HepG2 (cell line): ENCODE measurements around the gene COLEC12. TPM values are rescaled to one million over a fixed set of nuclear protein-coding genes. Genes with fewer than 3 reads are reported as not detected.
A peak's percentile ranks its signal among the peaks of the same experiment; 100 is the strongest.

ENCODE experiments used
- ATAC-seq: fragments of 200-7000 bp; cut with Tn5 transposase; 3 replicates; pipeline ENCODE4 v1.9.1; 2020; ENCODE audit warnings: mild to moderate bottlenecking, moderate library complexity
- BruUV-seq: library from RNA; stranded (reverse); fragments of 400-500 nt; replicated peaks from 2 replicates; lab custom pipeline; 2021; lab: Mats Ljungman, UMichigan
- CTCF ChIA-PET: fragments of 300-600 bp; formaldehyde crosslinking; extraction: SDS; loops from one replicate; lab custom pipeline; 2021; ENCODE audit warnings: low total read pairs, inconsistent platforms, low intra/inter-chr PET ratio; lab: Yijun Ruan, JAX
- POLR2A ChIA-PET: fragments of 350-600 bp; sonication (Branson Sonifier 250); formaldehyde crosslinking; loops from one replicate; lab custom pipeline; 2020; ENCODE audit warnings: antibody characterized with exemption, inconsistent platforms; lab: Yijun Ruan, JAX
- DNase-seq: peaks from one replicate; pipeline ENCODE4 v3.0.0-alpha.2; 2015; ENCODE audit warnings: low spot score
- FAIRE-seq: peaks from 3 replicates; lab custom pipeline; 2011; peaks lifted over from hg19 to GRCh38; lab: Jason Lieb, UNC
- H2AFZ ChIP-seq: one replicate; pipeline ENCODE4 v1.6.1; 2011; ENCODE audit warnings: low read length, inconsistent platforms
- H3K27ac ChIP-seq: fragments of 300-600 bp; 3 replicates; pipeline ENCODE4 v1.8.0; 2011; ENCODE audit warnings: mixed run types, mild to moderate bottlenecking, mixed read lengths, low read length, inconsistent platforms; ENCODE audit not compliant: insufficient read depth; ENCODE audit errors: extremely low read length
- H3K27me3 ChIP-seq, 2 experiments: fragments of 200-600 bp in 1 of 2; 2 replicates in 1 of 2; 3 replicates in 1 of 2; pipeline versions ENCODE4 v1.6.0 to v1.8.0; 2011; ENCODE audit warnings: low read length in 2 of 2, mild to moderate bottlenecking in 2 of 2, moderate library complexity in 2 of 2, inconsistent platforms in 1 of 2; ENCODE audit not compliant: insufficient read depth in 2 of 2, control insufficient read depth in 1 of 2
- H3K36me3 ChIP-seq, 2 experiments: fragments of 200-600 bp in 1 of 2; replicated peaks in 1 of 2; 2 replicates in 1 of 2; 3 replicates in 1 of 2; pipeline versions ENCODE4 v1.5.1 to v1.8.0; 2011; ENCODE audit warnings: low read length in 2 of 2, inconsistent platforms in 1 of 2; ENCODE audit not compliant: insufficient read depth in 2 of 2, control insufficient read depth in 1 of 2
- H3K4me1 ChIP-seq: 2 replicates; pipeline ENCODE4 v1.5.1; 2012; ENCODE audit warnings: low read length, inconsistent platforms; ENCODE audit not compliant: insufficient read depth
- H3K4me2 ChIP-seq: 2 replicates; pipeline ENCODE4 v1.6.0; 2011; ENCODE audit warnings: low read depth, low read length, inconsistent platforms
- H3K4me3 ChIP-seq, 3 experiments: fragments of 200-600 bp in 1 of 3; sonication (generic), shearing (Covaris generic) in 1 of 3; replicated peaks in 1 of 3; 2 replicates each; pipeline ENCODE4 v1.5.1; 2011 to 2016; ENCODE audit warnings: low read length in 3 of 3, inconsistent platforms in 2 of 3, low read depth in 2 of 3, mild to moderate bottlenecking in 2 of 3, control low read depth in 1 of 3, mixed read lengths in 1 of 3; ENCODE audit not compliant: insufficient read depth in 1 of 3
- H3K79me2 ChIP-seq: one replicate; pipeline ENCODE4 v1.6.1; 2011; ENCODE audit warnings: low read length, inconsistent platforms; ENCODE audit not compliant: insufficient read depth
- H3K9ac ChIP-seq: 2 replicates; pipeline ENCODE4 v1.6.0; 2011; ENCODE audit warnings: mild to moderate bottlenecking, low read depth, low read length, inconsistent platforms; ENCODE audit not compliant: insufficient read depth
- H3K9me3 ChIP-seq: 2 replicates; pipeline ENCODE4 v1.5.1; 2012; ENCODE audit warnings: mild to moderate bottlenecking, low read length
- H4K20me1 ChIP-seq: 2 replicates; pipeline ENCODE4 v1.6.0; 2011; ENCODE audit warnings: inconsistent platforms, mild to moderate bottlenecking, low read length, moderate library complexity; ENCODE audit not compliant: insufficient read depth
- ATAD3A ChIP-seq: sonication (generic); formaldehyde crosslinking; IDR thresholded peaks from 2 replicates; pipeline ENCODE4 v1.4.0; 2020; ENCODE audit warnings: missing genetic modification reagents
- FOSL1 ChIP-seq: sonication (generic); formaldehyde crosslinking; IDR thresholded peaks from 2 replicates; pipeline ENCODE4 v1.9.0; 2021; ENCODE audit warnings: missing genetic modification reagents, borderline replicate concordance
- HMG20B ChIP-seq: conservative IDR thresholded peaks from 2 replicates; pipeline ENCODE4 v1.6.1; 2016; ENCODE audit warnings: missing genetic modification reagents, missing compliant biosample characterization
- MIER3 ChIP-seq: IDR thresholded peaks from 2 replicates; pipeline ENCODE4 v1.6.1; 2016; ENCODE audit warnings: missing compliant biosample characterization, borderline replicate concordance
- MZF1 ChIP-seq: sonication (generic); formaldehyde crosslinking; IDR thresholded peaks from 2 replicates; pipeline ENCODE4 v1.8.1; 2023; ENCODE audit warnings: mild to moderate bottlenecking, missing genetic modification reagents, borderline replicate concordance
- NFIB ChIP-seq: sonication (generic); formaldehyde crosslinking; IDR thresholded peaks from 2 replicates; pipeline ENCODE4 v1.9.0; 2021; ENCODE audit warnings: missing genetic modification reagents, mild to moderate bottlenecking, borderline replicate concordance
- NRL ChIP-seq: sonication (generic); formaldehyde crosslinking; IDR thresholded peaks from 2 replicates; pipeline ENCODE4 v1.5.0; 2020; ENCODE audit warnings: missing genetic modification reagents, mild to moderate bottlenecking, moderate library complexity, borderline replicate concordance
- PHF20 ChIP-seq: sonication (generic); formaldehyde crosslinking; IDR thresholded peaks from 2 replicates; pipeline ENCODE4 v1.5.0; 2020; ENCODE audit warnings: mild to moderate bottlenecking, missing genetic modification reagents
- SALL2 ChIP-seq: sonication (generic); formaldehyde crosslinking; IDR thresholded peaks from 2 replicates; pipeline ENCODE4 v1.8.1; 2023; ENCODE audit warnings: mild to moderate bottlenecking, missing genetic modification reagents, inconsistent platforms
- SOX5 ChIP-seq: IDR thresholded peaks from 2 replicates; pipeline ENCODE4 v1.6.1; 2016; ENCODE audit warnings: borderline replicate concordance
- TGIF2 ChIP-seq: IDR thresholded peaks from 2 replicates; pipeline ENCODE4 v1.6.1; 2016; ENCODE audit warnings: control low read depth, missing compliant biosample characterization
- ZBTB7A ChIP-seq: sonication (generic); formaldehyde crosslinking; IDR thresholded peaks from 2 replicates; pipeline ENCODE4 v1.8.0; 2022; ENCODE audit warnings: mild to moderate bottlenecking, missing genetic modification reagents
- ZKSCAN8 ChIP-seq: IDR thresholded peaks from 2 replicates; pipeline ENCODE4 v1.6.1; 2016; ENCODE audit warnings: borderline replicate concordance, missing genetic modification reagents, missing compliant biosample characterization
- ZNF225 ChIP-seq: sonication (generic); formaldehyde crosslinking; IDR thresholded peaks from 2 replicates; pipeline ENCODE4 v1.4.0; 2020; ENCODE audit warnings: mild to moderate bottlenecking, missing genetic modification reagents
- ZNF468 ChIP-seq: sonication (generic); formaldehyde crosslinking; IDR thresholded peaks from 2 replicates; pipeline ENCODE4 v1.8.0; 2022; ENCODE audit warnings: mild to moderate bottlenecking, moderate library complexity, missing genetic modification reagents
- ZNF496 ChIP-seq: sonication (generic); formaldehyde crosslinking; IDR thresholded peaks from 2 replicates; pipeline ENCODE4 v1.8.1; 2023; ENCODE audit warnings: mild to moderate bottlenecking, moderate library complexity, missing genetic modification reagents; ENCODE audit not compliant: insufficient replicate concordance
- ZNF562 ChIP-seq: sonication (generic); formaldehyde crosslinking; IDR thresholded peaks from 2 replicates; pipeline ENCODE4 v1.8.0; 2022; ENCODE audit warnings: missing genetic modification reagents, borderline replicate concordance
- ZNF567 ChIP-seq: sonication (generic); formaldehyde crosslinking; IDR thresholded peaks from 2 replicates; pipeline ENCODE4 v1.8.1; 2023; ENCODE audit warnings: mild to moderate bottlenecking, missing genetic modification reagents, borderline replicate concordance
- ZNF816 ChIP-seq: sonication (generic); formaldehyde crosslinking; IDR thresholded peaks from 2 replicates; pipeline ENCODE4 v1.8.0; 2022; ENCODE audit warnings: missing genetic modification reagents, mild to moderate bottlenecking, borderline replicate concordance
- WGBS: methylation state at CpG from one replicate; pipeline ENCODE4 v1.1.6; 2017; ENCODE audit warnings: low lambda C conversion rate; 5-methylcytosine and 5-hydroxymethylcytosine counted together
- in situ Hi-C: cut with HindIII; loops from 2 replicates; pipeline ENCODE4 v1.10.0; 2017; ENCODE audit warnings: low pct_unique_long_range_greater_than_20kb; ENCODE audit not compliant: extremely low pct_ligation_motif_present
- intact Hi-C: fragments of 100-400 bp; cut with micrococcal nuclease; formaldehyde crosslinking; loops from one replicate; pipeline ENCODE4 v1.10.0; 2022; ENCODE audit not compliant: unreplicated experiment
- polyA plus RNA-seq, 8 experiments: library from polyadenylated mRNA; depleted of rRNA in 3 of 8; stranded (reverse) in 7 of 8; unstranded in 1 of 8; fragments of >200 nt; fragmentation: Illumina TruSeq in 4 of 8; extraction: Trizol in 4 of 8; gene quantifications; 2 replicates each; pipeline versions ENCODE4 v1.2.1 to v1.2.3, GENCODE V29; 2011 to 2016; ENCODE audit warnings: low read depth in 4 of 8, missing spikeins in 1 of 8, mixed read lengths in 1 of 8; ENCODE audit not compliant: insufficient read depth in 1 of 8
- total RNA-seq, 5 experiments: library from RNA; depleted of rRNA; stranded (reverse); fragments of >200 nt; fragmentation: Illumina TruSeq; extraction: Trizol; gene quantifications; 2 replicates each; pipeline ENCODE4 v1.2.3, GENCODE V29; 2016; ENCODE audit warnings: low read depth in 1 of 5
- TF ChIP-seq, protein P1 (sequence below): sonication (generic); formaldehyde crosslinking; IDR thresholded peaks from 2 replicates; pipeline ENCODE4 v1.5.0; 2020; ENCODE audit warnings: mild to moderate bottlenecking, missing genetic modification reagents
- TF ChIP-seq, protein P2 (sequence below): sonication (generic); formaldehyde crosslinking; IDR thresholded peaks from 2 replicates; pipeline ENCODE4 v1.4.0; 2020; ENCODE audit warnings: missing genetic modification reagents

The COLEC12 gene
- total and polyA plus RNA-seq, 2 of the 13 experiments (the other 11 are each of a cell fraction or from before 2014, with no cell fraction given) = 0.02 to 0.11 TPM

DNA sequence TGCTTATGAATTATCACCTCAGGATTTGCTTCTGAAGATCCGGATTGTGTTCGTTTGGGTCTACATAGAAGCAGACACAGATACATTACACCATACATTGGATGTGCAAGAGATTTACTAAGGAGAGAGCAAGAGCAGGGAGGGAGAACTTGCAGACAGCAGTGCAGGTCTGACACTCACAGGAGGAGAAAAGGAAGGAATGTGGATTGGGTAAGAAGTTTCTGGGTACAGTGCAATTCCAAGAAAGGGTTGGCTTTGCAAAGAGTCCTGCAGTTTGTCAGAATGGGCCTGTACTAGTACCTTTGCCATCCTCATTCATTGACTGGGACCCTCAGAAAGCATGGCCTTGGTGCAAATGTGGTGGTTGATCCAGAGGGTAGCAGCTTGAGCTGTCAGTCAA lies 227.9 kb downstream of the COLEC12 start (continued):
- TF ChIP-seq MZF1 (CRISPR knock-in tag) = no peak
- no peak for TF ChIP-seq NRL (CRISPR knock-in tag)
- TF ChIP-seq ATAD3A (CRISPR knock-in tag) = no peak

DNA sequence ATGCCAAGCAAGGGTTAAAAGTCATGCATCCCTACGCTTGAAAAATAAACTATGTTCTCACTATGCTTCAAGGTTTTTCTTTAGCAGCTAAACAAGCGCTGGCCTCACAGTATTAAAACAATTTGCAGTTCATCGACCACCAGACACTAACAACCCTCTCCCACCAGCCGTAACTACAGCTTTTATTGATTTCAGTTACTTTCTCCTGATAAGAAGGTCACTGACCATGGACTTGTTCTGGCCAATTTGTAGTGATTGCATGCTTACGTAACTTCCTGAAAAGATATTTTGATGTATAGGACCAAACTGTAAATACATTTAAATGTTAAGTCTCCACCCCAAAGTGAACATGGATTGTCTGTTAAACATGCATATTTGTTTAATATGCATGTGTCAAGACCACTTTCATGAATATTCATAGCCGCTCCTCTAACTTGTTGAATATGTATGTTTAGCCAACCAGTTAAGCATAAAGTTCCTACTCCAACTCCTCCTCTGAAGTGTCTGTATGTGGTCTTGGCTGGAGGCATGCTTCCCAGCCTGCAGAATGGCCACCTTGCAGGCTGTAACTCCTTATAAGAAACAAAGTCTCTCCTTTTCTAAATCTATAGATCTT lies 230.9 kb downstream of the COLEC12 start:
- Histone ChIP-seq H3K36me3 (peaks cover 0 to 5% of the 10 kb centered on the region in 2 experiments; a peak in 1 of 5 replicates), H3K27me3 (no peaks in the 10 kb centered on the region; a peak in 1 of 5 replicates), H3K4me2 (peak overlapping the region; percentile 84), H3K79me2 (peaks cover 36% of the 10 kb centered on the region), H3K27ac (peak overlapping the region; percentile 93), H3K9me3 (no peaks in the 10 kb centered on the region), H2AFZ (no peak overlapping the region), H4K20me1 (no peaks in the 10 kb centered on the region), H3K4me1 (peaks cover 33% of the 10 kb centered on the region), H3K9ac (peak overlapping the region; percentile 97; the same call in 1 of the 2 replicates), H3K4me3 (peak overlapping the region; percentile 89 to 100 (median 97); a peak in 4 of 6 replicates)
- peak; percentile 6; the same call in 2 of the 3 replicates for ATAC-seq
- POLR2A ChIA-PET = no interaction called here
- in situ Hi-C loops (loop anchor here (10.0 kb wide), 1 partner anchor 345 kb away; no protein-coding TSS in a partner anchor), intact Hi-C loops (loop anchor here (1.0 to 5.0 kb wide), 2 partner anchors 54 to 208 kb away; no protein-coding TSS in a partner anchor)
- 22% methylated on average over 6 of the region's 6 CpGs for WGBS
- no TSS peak for BruUV-seq
- CTCF ChIA-PET = no interaction called here
- no peak for FAIRE-seq
- DNase-seq = peak; percentile 50
- TF ChIP-seq MIER3 = peak; percentile 41; the same call in 1 of the 2 replicates
- no peak for TF ChIP-seq ZNF496 (CRISPR knock-in tag)
- no peak for TF ChIP-seq TGIF2 (CRISPR knock-in tag)
- no peak for TF ChIP-seq ZKSCAN8
- TF ChIP-seq ZNF567 = no peak
- no peak for TF ChIP-seq HMG20B
- TF ChIP-seq ZNF468 (CRISPR knock-in tag) = no peak
- TF ChIP-seq NFIB = no peak
- TF ChIP-seq SOX5 (CRISPR knock-in tag) = no peak; the same call in 1 of the 2 replicates
- no peak for TF ChIP-seq ZNF225 (CRISPR knock-in tag)
- no peak for TF ChIP-seq ZBTB7A (CRISPR knock-in tag)
- no peak for TF ChIP-seq PHF20
- TF ChIP-seq, protein P1, sequence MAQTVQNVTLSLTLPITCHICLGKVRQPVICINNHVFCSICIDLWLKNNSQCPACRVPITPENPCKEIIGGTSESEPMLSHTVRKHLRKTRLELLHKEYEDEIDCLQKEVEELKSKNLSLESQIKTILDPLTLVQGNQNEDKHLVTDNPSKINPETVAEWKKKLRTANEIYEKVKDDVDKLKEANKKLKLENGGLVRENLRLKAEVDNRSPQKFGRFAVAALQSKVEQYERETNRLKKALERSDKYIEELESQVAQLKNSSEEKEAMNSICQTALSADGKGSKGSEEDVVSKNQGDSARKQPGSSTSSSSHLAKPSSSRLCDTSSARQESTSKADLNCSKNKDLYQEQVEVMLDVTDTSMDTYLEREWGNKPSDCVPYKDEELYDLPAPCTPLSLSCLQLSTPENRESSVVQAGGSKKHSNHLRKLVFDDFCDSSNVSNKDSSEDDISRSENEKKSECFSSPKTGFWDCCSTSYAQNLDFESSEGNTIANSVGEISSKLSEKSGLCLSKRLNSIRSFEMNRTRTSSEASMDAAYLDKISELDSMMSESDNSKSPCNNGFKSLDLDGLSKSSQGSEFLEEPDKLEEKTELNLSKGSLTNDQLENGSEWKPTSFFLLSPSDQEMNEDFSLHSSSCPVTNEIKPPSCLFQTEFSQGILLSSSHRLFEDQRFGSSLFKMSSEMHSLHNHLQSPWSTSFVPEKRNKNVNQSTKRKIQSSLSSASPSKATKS (CRISPR knock-in tag) = no peak
- no peak for TF ChIP-seq SALL2 (CRISPR knock-in tag)
- TF ChIP-seq ZNF562 (CRISPR knock-in tag) = no peak
- TF ChIP-seq, protein P2, sequence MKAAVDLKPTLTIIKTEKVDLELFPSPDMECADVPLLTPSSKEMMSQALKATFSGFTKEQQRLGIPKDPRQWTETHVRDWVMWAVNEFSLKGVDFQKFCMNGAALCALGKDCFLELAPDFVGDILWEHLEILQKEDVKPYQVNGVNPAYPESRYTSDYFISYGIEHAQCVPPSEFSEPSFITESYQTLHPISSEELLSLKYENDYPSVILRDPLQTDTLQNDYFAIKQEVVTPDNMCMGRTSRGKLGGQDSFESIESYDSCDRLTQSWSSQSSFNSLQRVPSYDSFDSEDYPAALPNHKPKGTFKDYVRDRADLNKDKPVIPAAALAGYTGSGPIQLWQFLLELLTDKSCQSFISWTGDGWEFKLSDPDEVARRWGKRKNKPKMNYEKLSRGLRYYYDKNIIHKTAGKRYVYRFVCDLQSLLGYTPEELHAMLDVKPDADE (CRISPR knock-in tag) = no peak
- TF ChIP-seq FOSL1 (CRISPR knock-in tag) = no peak
- no peak for TF ChIP-seq ZNF816 (CRISPR knock-in tag)
